Stimulated activated CD4-positive, alpha-beta T cell treated with anti-CD3 and anti-CD28 coated beads, TNF-alpha, amount 100 ng/mL, for 4 hours (primary cell): ENCODE measurements around the gene RHCE.
"Not testable (repeated sequence)": the region's sequence is repeated elsewhere in the genome, so short reads cannot be mapped to it uniquely, and the experiment has no call there.

Experiments
- DNase-seq, 3 experiments: peaks; one replicate each; pipeline ENCODE4 v3.0.0-alpha.2; 2020; ENCODE audit warnings: low read depth in 3 of 3

The RHCE gene

DNA sequence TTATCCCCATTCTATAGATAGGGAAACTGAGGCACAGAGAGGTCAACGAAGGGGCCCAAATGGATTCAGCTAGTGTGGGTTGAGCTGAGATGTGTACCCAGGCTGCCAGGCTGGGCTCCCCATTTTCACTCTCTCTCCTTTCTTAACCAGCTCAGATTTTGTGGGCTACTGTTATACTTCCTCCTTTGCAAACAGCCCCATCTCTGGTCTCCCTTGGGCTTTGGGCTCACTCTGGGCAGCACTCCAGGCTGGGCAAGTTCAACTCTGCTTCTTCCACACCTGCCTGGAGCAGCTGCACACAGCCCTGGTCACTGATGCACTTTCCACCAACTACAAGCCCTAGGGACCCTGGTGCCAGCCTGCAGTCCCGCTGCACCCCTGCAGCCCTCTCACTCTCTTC lies 22.5 kb downstream of the RHCE start:
- not testable (repeated sequence) for DNase-seq

DNA sequence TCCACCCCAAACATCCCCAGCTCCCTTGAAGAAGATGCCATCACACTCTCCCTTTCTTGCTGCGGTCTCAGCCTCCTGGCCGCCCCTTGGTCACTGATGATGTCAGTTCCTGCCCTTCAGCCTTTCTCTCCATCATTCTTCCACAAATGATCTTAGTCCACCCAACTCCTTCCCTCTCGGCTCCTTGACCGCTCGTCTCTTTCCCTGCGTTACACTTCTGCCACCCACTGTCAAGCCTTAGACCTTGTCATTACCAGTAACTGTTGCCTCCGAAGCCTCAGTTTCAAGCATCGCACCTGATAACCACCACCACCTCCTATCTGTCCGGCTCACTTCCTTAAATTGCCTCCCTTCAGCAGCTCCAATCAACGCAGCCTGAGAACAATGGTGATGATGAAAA lies 23.1 kb downstream of the RHCE start:
- not testable (repeated sequence) for DNase-seq

DNA sequence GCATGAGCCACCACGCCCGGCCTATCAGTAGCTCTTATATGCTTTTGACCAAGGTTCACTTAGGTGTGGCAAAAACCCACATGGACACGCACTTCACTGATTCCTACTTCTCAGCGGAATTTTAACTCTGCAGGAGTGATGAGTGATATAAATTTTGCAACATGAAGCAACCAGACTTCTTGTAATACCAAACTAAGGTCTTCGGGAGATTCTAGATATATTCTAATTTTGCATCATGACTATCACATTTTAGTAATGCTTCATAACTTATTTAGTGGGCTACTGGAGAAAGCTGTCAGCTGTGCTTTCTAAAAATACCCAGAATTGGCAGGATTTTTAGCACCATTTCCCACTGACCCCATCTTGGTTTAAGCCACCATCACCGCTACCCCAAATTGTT lies 27.8 kb downstream of the RHCE start:
- no peak for DNase-seq

DNA sequence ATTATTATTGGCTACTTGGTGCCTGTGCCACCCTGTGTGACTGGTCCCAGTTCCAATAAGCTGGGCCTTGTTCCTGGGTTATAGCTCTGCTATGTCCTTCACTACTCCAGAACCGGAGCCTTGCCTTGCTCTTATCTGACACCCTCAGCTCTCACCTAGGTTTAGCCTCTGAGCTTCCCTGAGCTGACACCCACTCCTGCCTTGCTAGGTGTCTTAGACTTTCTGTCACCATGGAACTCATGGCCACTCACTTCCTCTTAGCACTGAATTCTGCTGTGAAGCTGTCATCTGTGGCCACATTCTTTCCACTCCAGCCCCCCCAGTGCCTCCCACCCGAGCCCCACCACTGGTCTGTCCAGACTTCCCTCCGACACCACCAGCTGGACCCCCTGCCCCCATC lies 30.9 kb downstream of the RHCE start:
- not testable (repeated sequence) for DNase-seq

DNA sequence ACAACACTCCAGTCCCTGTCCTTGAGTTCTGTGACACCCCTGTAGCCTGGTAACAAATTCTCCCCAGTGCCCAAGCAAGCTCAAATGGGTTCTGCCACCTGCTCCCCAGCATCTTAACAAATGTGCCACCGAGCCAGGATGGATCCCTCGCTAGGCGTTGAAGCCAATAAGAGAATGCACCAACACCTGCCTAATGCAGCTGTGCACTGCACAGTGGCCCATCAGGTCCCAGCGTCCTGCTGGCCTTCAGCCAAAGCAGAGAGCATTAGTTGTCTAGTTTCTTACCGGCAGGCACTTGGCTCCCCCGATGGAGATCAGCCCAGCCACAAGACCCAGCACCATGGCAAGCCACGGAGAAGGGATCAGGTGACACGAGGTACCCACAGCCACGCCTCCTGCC lies 31.9 kb downstream of the RHCE start:
- DNase-seq = not testable (repeated sequence)

DNA sequence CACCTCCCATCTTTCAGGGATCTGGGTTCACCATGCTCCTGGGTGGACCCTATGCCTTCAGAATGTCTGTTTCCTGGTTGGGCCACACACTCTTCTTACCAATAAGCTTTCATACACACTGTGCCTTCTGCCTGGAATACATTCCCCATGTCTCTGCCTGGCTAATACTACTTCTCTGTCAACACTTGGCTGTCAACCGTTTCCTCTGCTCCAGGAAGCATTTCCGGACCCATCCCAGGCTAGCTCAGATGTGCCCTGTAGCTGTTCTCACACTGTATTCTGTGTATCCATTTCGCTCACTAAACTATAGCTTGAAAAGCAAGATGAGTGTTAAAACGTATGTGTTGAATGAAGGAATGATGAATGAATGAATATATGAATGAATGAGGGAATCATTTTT lies 33.5 kb downstream of the RHCE start:
- not testable (repeated sequence) for DNase-seq

DNA sequence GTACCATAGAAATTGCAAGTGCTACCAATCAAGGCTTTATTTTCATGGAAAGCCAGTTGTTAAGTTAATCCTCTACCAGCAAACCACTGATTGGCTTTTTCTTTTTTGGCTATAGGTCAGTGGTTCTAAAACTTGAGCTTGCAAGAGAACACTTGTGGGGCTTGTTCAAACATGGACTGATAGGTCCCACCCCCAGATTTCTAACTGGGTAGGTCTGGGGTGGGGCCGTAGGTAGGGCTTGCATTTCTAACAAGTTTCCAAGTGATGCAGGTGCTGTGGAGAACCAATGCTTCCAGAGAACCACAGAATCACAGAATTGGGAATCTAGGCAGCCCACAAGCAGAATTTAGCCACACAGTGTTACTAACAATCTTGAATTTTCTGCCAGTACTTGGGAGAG lies 36.8 kb downstream of the RHCE start:
- not testable (repeated sequence) for DNase-seq

DNA sequence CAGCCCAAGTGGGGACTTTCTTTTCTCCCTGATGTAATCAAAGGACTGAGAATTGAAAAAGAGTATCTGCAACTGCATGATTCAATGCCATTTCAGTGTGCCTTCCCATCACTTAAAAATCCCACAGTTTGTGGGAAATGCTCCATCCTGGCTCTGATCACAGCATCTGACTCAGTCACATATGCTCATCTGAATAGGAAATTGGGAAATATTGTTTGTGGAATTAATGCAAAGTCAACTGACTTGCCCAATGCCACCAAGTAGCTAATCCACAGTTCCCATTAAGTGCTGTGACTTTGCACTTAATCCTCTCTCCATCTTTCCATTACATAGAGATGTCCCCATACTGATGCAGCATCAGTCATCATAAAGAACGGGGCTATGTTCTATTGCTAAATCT lies 37.5 kb downstream of the RHCE start:
- DNase-seq = not testable (repeated sequence)

DNA sequence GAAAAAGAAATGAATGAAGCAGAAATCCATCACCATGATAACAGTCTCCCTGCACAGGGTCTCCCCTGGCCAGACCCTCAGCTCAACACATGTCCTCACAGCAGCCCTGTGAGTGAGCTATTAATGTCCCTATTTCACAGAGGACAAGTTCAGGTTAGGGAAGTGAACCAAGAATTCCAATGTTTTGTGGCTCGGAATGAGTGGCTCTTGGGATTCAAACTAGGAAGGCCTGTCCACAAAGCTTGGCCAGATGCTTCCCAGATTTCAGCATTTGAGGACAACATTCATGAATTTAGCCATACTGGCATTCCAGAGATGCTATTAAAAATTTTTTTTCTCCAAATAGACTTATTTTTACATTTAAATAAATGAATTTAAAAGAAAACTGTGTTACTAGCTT lies 38.1 kb downstream of the RHCE start:
- not testable (repeated sequence) for DNase-seq

DNA sequence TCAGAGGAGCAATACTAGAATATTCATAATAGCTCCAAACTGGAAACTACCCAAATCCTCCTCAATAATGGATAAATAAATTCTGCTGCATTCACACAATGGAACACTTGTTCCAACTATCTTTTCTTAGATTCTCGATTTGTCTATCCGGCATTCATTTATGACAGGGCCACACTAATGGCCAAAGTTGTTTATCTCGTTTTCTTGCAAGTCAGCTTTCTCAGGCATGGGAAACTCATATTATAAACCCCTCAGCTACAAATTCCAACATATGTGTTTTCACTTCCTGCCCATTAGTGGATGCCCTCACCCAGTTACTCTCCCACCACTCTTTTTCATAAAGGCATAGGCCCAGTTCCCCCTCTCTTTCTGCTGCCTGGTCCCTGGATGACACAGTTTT lies 42.3 kb downstream of the RHCE start:
- DNase-seq = not testable (repeated sequence)

DNA sequence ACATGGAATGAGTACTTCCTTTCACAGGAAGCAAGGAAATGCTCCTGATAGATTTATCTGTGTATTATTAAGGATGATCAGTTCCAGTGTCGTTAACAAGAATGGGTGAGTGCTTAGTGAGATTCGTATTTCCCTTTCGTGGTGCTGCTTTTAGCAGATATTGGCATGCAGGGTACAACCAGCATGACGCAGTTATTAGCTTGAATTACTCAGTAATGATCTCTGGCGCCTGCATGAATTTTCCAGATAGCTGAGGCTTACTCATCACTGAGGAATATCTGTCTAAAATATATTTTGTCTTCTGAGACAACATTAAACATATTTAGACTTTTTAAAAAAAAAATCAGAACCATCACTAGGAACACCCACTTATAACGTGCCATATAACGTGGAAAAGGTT lies 48.9 kb downstream of the RHCE start:
- DNase-seq = not testable (repeated sequence)

DNA sequence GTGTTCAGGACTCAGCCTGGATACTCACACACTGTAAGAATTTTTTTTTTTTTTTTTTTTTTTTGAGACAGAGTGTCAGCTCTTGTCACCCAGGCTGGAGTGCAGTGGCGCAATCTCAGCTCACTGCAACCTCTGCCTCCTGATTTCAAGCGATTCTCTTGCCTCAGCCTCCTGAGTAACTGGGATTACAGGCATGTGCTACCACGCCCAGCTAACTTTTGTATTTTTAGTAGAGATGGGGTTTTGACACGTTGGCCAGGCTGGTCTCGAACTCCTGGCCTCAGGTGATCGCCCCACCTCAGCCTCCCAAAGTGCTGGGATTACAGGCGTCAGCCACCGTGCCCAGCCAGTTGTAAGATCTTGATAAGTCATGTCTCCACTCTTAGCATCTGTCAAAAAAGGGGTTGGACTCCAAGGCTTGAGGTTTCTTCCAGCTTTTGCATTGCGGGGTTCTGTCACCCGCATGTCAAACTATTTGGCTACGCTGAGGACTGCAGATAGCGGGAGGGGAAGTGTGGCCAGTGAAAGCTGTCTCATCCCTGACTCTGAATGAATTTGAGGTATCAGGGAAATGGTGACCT lies 50.8 kb downstream of the RHCE start:
- not testable (repeated sequence) for DNase-seq

DNA sequence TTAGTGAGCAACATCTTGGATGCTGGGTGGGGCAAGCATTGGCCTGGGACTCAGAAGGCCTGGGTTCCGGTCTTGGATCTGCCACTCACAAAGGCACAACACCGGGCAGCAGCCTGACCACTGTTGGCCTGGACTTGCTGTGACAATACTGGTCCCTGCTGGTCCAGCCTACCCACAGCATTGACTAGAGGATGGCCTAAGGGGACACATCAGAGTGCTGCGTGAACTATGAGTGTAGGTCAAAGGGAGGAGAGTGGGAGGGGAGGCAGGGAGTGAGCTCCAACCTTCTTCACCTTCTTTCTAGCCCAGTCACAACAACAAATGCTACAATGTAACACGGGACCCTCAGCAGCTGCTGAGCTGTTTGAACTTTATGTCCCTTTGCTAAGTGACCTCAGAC lies 51.4 kb downstream of the RHCE start:
- DNase-seq = no peak

DNA sequence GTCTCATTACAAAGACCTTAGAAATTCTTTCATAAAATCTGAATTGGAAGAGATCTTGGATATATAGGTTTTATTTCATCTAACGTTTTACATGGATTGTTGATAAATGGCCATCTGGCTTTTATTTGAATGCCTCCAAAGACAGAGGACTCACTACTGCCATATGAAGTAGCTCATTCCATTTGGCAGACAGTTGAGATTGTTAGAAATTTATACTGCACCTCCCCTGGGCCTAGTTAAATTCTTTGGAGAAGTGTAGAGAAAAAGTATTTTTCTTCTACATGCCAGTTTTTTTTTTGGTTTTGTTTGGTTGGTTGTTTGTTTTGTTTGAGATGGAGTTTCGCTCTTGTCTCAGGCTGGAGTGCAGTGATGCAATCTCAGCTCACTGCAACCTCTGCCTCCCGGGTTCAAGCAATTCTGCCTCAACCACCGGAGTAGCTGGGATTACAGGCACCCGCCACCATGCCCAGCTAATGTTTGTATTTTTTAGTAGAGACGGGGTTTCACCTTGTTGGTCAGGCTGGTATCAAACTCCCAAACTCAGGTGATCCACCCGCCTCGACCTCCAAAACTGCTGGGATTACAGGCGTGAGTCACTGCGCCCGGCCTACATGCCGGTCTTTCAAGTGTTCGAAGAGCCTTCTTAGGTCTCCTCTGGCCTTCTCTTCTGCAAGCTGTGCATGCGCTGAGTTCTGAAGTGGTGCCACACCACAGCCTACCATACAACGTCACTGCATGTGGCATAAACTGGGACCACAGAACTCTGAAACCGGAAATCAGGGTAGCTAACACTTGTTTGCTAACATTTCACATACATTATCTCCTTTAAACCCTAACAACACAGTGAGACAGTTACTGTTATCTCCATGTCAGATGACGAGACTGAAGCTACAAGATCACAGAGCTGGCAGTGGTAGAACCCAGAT lies 57.7 kb downstream of the RHCE start:
- DNase-seq = not testable (repeated sequence)

DNA sequence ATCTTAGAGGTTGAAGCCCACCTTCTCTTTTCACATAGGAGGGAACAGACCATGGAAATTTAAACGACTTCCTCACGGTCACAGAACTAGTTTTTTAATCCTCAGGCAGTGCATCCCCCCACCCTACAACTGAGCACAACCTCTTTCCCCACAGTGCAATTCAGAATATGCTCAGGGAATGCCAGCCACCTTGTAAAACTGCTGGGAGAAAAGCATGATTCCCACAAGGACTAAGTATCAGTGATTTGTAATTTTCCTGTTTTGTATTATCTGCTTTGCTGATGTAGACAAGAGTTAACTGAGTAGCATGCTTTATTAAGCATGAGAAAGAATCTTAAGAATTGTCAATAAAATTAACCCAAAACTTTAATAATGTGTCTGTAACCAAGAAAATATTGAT lies 58.7 kb downstream of the RHCE start:
- DNase-seq = no peak

DNA sequence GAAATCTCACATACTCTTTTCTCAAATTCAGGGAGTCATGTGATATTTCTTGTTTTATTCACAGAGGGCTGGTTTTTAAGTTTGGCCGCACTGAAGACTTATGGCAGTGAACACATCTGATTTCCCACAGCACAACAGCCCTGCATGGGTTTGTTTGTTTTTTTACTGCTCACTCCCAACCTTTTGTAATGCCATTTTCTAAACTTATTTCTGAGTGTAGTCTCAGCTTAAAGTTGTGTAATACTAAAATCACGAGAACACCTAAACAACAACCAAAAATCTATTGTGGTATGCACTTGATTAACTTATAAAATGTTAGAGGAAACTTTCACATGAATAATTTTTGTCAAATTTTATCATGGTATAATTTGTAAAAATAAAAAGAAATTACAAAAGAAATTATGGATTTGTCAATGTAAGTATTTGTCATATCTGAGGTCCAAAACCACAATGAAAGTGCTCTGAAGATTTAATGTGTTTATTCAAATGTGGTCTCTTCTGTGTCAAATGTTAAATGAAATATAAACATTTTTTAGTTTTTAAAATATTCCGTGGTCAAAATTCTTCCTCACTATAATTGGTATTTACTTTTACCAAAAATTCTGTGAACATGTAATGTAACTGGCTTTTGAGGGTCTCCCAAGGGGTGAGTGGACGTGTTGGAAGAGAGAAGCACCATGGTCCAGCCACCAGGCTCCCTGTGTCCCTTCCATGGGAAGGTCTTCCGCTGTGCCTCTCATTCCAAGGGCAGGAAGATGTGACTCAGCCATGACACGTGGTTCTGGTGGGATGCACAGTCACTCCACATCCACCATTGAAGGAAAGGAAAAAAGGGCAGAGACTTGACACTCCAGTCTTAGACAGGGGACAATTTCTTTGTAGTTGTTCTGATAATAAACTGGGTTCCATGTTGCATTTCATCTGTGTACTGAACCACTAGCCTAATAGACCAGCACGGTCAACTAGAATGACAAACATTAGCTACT lies 59.7 kb downstream of the RHCE start:
- DNase-seq = no peak

DNA sequence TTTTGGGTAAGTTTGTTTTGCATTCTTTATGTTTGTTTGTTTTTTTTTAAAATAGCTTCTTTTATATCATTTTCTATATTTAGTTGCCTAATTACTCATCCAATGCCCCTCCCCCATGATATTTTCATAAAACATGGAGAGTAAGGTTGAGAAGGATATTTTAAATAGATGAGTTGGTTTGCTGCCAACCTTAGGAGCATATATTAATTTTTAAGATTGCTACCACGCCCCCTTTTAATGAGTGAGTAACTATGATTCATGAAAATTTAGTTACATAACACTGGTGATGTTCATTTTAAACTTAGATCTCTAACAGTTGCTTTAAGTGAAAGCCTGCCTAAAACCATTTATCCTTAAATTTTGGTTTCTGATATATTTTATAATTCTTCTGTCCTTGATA lies 63.8 kb downstream of the RHCE start:
- DNase-seq = no peak

DNA sequence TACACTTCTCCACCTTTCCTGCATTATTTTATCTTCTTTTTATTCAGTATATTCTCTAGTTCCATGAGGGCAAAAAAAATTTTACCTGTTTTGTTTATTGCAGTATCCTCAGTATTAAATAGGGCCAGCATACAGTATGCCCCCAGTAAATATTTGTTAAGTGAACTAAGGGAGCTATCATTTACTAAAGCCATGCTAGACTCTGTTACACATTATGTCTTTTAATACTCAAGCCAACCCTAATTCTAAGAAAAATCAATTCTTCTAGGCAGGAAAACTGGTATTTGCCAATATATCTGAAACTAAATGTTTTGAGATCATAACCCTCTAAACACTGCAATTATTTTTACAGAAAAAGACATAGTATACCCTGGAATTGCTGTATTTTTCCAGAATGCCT lies 64.2 kb downstream of the RHCE start:
- DNase-seq = no peak

DNA sequence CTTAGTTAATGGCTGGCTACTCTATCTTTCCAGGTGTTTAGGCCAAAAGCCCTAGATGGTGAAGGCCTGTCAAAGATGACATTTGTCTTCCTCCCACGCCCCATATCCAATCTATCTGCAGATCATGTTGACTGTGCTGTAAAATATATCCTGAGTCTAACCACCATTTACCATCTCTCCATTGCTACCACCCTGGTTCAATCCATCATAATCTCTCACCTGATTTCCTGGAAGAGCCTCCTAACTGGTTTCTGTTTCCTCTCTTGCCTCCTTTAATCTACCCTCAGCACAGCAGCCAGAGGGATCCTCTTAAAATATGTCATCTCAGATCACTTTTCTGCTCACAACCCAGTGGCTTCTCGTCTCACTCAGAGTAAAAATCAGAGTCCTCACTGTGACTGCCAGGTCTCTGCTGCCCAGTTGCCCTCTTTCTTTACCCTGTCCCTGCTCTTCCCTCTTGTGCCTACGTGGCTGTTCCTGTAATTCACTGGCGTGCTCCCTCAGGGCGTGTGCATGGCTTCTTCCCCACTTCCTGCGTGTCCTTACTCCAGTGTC lies 64.7 kb downstream of the RHCE start:
- DNase-seq = no peak

DNA sequence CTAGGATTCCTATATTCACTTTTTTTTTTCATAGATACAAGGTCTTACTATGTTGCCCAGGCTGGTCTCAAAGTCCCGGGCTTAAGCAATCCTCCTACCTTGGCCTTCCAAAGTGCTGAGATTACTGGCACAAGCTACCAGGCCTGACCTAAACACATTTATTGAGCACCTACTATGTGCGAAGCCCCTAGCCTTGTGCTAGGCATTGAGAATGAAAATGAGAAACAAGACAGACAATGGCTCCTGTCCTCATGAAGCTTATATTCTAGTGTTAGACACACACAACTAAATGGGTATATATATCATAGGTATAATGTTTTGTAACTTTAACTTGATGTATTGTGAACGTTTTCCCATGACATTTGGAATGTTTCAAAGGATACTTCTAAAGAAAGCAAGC lies 71.0 kb downstream of the RHCE start:
- DNase-seq = no peak

DNA sequence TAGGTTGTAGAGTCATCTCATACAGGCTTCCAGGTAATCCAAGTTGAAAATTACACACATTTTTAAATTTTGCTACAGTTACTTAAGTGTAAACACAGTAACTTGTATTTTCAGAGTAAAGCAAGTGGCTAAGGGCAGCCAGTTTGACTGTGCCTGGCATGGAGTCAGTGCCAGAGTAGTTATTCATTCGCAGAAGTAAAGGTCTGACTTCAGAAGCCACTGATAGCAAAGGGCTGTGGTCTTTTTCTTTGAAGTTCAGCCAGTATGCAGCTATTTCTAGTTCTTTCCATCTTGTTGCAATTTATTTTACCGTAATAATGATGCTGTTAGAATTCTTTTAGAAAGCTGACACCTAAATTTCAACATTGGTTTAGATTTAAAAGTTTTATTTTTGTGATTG lies 73.1 kb downstream of the RHCE start:
- no peak for DNase-seq

DNA sequence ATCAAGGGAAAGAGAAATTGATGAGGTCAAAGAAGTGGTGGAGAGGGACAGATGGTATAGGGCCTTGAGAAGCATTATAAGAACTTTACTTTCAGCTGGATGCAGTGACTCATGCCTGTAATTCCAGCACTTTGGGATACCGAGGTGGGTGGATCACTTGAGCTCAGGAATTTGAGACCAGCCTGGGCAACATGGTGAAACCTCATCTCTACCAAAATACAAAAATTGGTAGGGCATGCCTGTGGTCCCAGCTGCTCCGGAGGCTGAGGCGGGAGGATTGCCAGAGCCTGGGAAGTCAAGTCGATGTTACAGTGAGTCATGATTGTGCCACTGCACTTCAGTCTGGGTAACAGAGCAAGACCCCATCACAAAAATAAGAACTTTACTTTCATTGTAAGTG lies 76.8 kb downstream of the RHCE start:
- DNase-seq = no peak
